DOHH2 (cell line): Measurements from ENCODE around the gene IER5L.

Experiments used
- H3F3A ChIP-seq: fragments of 200-600 bp; sonication (generic), shearing (Covaris generic); 2 replicates; pipeline ENCODE4 v1.6.0; 2016; ENCODE audit warnings: antibody characterized with exemption, mild to moderate bottlenecking; ENCODE audit not compliant: control insufficient read depth, insufficient read depth
- H3K27ac ChIP-seq: fragments of 200-600 bp; sonication (generic); 2 replicates; pipeline ENCODE4 v1.5.1; 2014; ENCODE audit warnings: low read depth, mild to moderate bottlenecking, low read length, moderate library complexity
- H3K27me3 ChIP-seq: fragments of 200-600 bp; sonication (generic); 2 replicates; pipeline ENCODE4 v1.6.1; 2014; ENCODE audit warnings: mild to moderate bottlenecking, low read length, mixed read lengths; ENCODE audit not compliant: control insufficient read depth
- H3K36me3 ChIP-seq: fragments of 200-600 bp; sonication (generic); 2 replicates; pipeline ENCODE4 v1.6.1; 2014; ENCODE audit warnings: mild to moderate bottlenecking, low read length, moderate library complexity, mixed read lengths; ENCODE audit not compliant: control insufficient read depth
- H3K4me1 ChIP-seq: fragments of 200-600 bp; sonication (generic); 2 replicates; pipeline ENCODE4 v1.6.1; 2014; ENCODE audit warnings: mild to moderate bottlenecking, low read length, mixed read lengths; ENCODE audit not compliant: control insufficient read depth
- H3K4me2 ChIP-seq: fragments of 200-600 bp; sonication (generic); 2 replicates; pipeline ENCODE4 v1.6.0; 2014; ENCODE audit warnings: mild to moderate bottlenecking, low read length, moderate library complexity
- H3K4me3 ChIP-seq: fragments of 200-600 bp; sonication (generic); 2 replicates; pipeline ENCODE4 v1.5.1; 2014; ENCODE audit warnings: mild to moderate bottlenecking, low read length, mixed read lengths
- H3K79me2 ChIP-seq: fragments of 200-600 bp; sonication (generic); 2 replicates; pipeline ENCODE4 v1.6.1; 2014; ENCODE audit warnings: mild to moderate bottlenecking, low read length, mixed read lengths; ENCODE audit not compliant: control insufficient read depth
- H3K9me2 ChIP-seq: fragments of 200-600 bp; sonication (generic); replicated peaks from 2 replicates; pipeline ENCODE4 v1.6.1; 2014; ENCODE audit warnings: mild to moderate bottlenecking, low read length, mixed read lengths; ENCODE audit not compliant: control insufficient read depth
- H3K9me3 ChIP-seq: fragments of 200-600 bp; sonication (generic); 2 replicates; pipeline ENCODE4 v1.6.1; 2014; ENCODE audit warnings: antibody characterized with exemption, low read length, mixed read lengths; ENCODE audit not compliant: control insufficient read depth, insufficient read depth
- H4K20me1 ChIP-seq: fragments of 200-600 bp; sonication (generic); 2 replicates; pipeline ENCODE4 v1.6.0; 2014; ENCODE audit warnings: low read depth, mild to moderate bottlenecking, antibody characterized with exemption, low read length, moderate library complexity; ENCODE audit not compliant: control insufficient read depth, insufficient read depth
- CTCF ChIP-seq: fragments of 200-600 bp; sonication (generic); IDR thresholded peaks from one replicate; pipeline ENCODE4 v1.5.1; 2014; ENCODE audit warnings: antibody characterized with exemption, mild to moderate bottlenecking, low read depth, low read length; ENCODE audit not compliant: poor library complexity, severe bottlenecking
- EZH2phosphoT487 ChIP-seq: fragments of 200-600 bp; sonication (generic); IDR thresholded peaks from 2 replicates; pipeline ENCODE4 v1.6.1; 2017; ENCODE audit warnings: borderline replicate concordance, mild to moderate bottlenecking, antibody characterized with exemption, low read length, moderate library complexity, mixed read lengths

IER5L gene

GRCh38 chr9:129204840-129205239, 26.8 kb upstream of the IER5L start:
- H3K27ac ChIP-seq, result no peak overlapping the region
- no peaks in the 10 kb centered on the region for H3K9me2 ChIP-seq
- peaks cover 8% of the 10 kb centered on the region for H3K4me1 ChIP-seq
- no peaks in the 10 kb centered on the region for H3K36me3 ChIP-seq
- H4K20me1 ChIP-seq, result no peaks in the 10 kb centered on the region
- H3F3A ChIP-seq, result no peaks in the 10 kb centered on the region
- H3K9me3 ChIP-seq, result no peaks in the 10 kb centered on the region
- no peaks in the 10 kb centered on the region for H3K79me2 ChIP-seq
- no peak for TF ChIP-seq EZH2phosphoT487
- TF ChIP-seq CTCF, result no peak
- H3K4me3 ChIP-seq, result no peak overlapping the region
- H3K27me3 ChIP-seq, result no peaks in the 10 kb centered on the region
- H3K4me2 ChIP-seq, result no peak overlapping the region

GRCh38 chr9:129203556-129203909, 25.5 kb upstream of the IER5L start:
- H3K4me2 ChIP-seq, result no peak overlapping the region

DNA sequence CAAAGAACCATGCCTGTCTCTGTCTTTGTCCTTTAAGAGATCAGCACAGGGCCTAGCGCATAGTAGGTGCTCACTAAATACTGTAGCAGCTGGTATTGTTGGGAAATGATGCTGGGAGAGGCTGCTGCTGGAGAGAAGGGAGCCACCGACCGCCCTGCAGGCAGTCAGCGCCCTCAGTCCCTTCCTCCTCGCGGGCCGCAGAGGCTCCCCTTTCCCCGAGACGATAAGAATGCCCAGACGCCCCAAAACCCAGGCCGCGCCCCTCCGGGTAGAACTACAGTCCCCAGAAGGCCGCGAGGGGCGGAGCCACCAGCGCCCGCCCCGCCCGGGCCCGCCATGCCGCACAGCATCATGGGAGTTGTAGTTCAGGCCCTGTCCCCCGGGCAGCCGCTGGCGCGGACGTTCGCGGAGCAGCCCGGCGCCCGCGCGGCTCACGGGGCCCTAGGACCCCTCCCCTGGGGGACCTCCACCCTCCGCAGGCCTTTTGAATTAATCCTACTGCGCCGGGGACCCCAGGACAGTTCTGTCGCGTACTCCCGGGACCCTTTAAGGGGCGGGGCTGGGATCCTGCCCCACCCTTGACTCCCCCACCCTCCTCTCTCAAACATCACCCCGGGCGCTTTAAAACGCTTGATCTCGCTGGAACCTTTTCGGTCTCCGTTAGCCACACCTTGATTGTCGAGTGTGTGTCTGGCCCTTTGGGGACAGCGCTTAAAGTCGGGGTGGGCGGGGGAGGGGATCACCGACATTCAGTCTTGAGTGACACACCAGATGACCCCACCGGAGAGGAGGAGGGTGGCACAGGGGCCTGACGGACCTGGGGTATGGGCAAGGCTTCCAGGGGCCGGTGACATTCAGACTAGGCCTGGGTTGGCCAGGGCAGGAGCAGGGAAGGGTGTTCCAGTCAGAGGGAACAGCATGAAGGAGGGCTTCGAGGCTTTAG, 24.8 kb upstream of the IER5L start:
- H3K27ac ChIP-seq, result no peak overlapping the region
- H4K20me1 ChIP-seq, result no peaks in the 10 kb centered on the region
- H3K27me3 ChIP-seq, result peaks cover 6% of the 10 kb centered on the region
- H3K9me3 ChIP-seq, result no peaks in the 10 kb centered on the region
- no peaks in the 10 kb centered on the region for H3K4me1 ChIP-seq
- no peaks in the 10 kb centered on the region for H3K36me3 ChIP-seq
- TF ChIP-seq EZH2phosphoT487 (no peak), CTCF (no peak)
- H3K4me2 ChIP-seq, result 0 out of 2 replicates have a peak overlapping the region, but pooled peaks have one; percentile 5
- no peak overlapping the region for H3K4me3 ChIP-seq
- no peaks in the 10 kb centered on the region for H3K9me2 ChIP-seq
- no peaks in the 10 kb centered on the region for H3F3A ChIP-seq
- H3K79me2 ChIP-seq, result no peaks in the 10 kb centered on the region

More at GRCh38 chr9:129203556-129203909, 25.5 kb upstream of the IER5L start:
- Histone ChIP-seq H3K27ac (no peak overlapping the region), H3K27me3 (peaks cover 2% of the 10 kb centered on the region), H3K9me2 (no peaks in the 10 kb centered on the region), H3K36me3 (no peaks in the 10 kb centered on the region), H3K79me2 (no peaks in the 10 kb centered on the region), H3K4me1 (peaks cover 5% of the 10 kb centered on the region), H3F3A (no peaks in the 10 kb centered on the region), H4K20me1 (no peaks in the 10 kb centered on the region), H3K9me3 (no peaks in the 10 kb centered on the region), H3K4me3 (no peak overlapping the region)
- TF ChIP-seq EZH2phosphoT487 (no peak), CTCF (no peak)
